Measurements from ENCODE around the gene POLA1.

GRCh38 chrX:24692305-24692704 lies 1.4 kb upstream of the POLA1 start:
- TF ChIP-seq, protein P1, sequence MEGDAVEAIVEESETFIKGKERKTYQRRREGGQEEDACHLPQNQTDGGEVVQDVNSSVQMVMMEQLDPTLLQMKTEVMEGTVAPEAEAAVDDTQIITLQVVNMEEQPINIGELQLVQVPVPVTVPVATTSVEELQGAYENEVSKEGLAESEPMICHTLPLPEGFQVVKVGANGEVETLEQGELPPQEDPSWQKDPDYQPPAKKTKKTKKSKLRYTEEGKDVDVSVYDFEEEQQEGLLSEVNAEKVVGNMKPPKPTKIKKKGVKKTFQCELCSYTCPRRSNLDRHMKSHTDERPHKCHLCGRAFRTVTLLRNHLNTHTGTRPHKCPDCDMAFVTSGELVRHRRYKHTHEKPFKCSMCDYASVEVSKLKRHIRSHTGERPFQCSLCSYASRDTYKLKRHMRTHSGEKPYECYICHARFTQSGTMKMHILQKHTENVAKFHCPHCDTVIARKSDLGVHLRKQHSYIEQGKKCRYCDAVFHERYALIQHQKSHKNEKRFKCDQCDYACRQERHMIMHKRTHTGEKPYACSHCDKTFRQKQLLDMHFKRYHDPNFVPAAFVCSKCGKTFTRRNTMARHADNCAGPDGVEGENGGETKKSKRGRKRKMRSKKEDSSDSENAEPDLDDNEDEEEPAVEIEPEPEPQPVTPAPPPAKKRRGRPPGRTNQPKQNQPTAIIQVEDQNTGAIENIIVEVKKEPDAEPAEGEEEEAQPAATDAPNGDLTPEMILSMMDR (IDR thresholded peaks at IDR 0.05): no peak
- no peak for TF ChIP-seq POLR2A (IDR thresholded peaks at IDR 0.05)

Data from thyroid gland (tissue), 4 donors.